Right lobe of liver (tissue), 4 donors: ENCODE results near the gene WDFY3.

ENCODE experiments used
- POLR2A ChIP-seq: fragments of 450-650 bp; IDR thresholded peaks from one replicate; pipeline ENCODE4 v1.6.1; 2017; ENCODE audit warnings: antibody characterized with exemption, mild to moderate bottlenecking
- TF ChIP-seq, protein P1 (sequence below), 4 donors: fragments of 200-600 bp in 3 of 4; fragments of 450-650 bp in 1 of 4; IDR thresholded peaks; one replicate each; pipeline versions ENCODE4 v1.5.1 to v1.8.0; 2016 to 2022; ENCODE audit warnings: antibody characterized with exemption in 4 of 4, mild to moderate bottlenecking in 2 of 4
- donor health status: DM: no; HTN: no; CAD: no.
- donor health status: DM: no; HTN: no; CAD: no.
- donor health status: DM: no; HTN: yes; CAD: no.

- TF ChIP-seq, protein P1, sequence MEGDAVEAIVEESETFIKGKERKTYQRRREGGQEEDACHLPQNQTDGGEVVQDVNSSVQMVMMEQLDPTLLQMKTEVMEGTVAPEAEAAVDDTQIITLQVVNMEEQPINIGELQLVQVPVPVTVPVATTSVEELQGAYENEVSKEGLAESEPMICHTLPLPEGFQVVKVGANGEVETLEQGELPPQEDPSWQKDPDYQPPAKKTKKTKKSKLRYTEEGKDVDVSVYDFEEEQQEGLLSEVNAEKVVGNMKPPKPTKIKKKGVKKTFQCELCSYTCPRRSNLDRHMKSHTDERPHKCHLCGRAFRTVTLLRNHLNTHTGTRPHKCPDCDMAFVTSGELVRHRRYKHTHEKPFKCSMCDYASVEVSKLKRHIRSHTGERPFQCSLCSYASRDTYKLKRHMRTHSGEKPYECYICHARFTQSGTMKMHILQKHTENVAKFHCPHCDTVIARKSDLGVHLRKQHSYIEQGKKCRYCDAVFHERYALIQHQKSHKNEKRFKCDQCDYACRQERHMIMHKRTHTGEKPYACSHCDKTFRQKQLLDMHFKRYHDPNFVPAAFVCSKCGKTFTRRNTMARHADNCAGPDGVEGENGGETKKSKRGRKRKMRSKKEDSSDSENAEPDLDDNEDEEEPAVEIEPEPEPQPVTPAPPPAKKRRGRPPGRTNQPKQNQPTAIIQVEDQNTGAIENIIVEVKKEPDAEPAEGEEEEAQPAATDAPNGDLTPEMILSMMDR (IDR thresholded peaks at IDR 0.05), result no peak
- no peak for TF ChIP-seq POLR2A
Observed at GRCh38 chr4:84908876-84909275, 57.6 kb downstream of the WDFY3 start.
